GM12878 (cell line): ENCODE data around the gene MED13L. TPM values are rescaled to one million over a fixed set of nuclear protein-coding genes. Genes with fewer than 3 reads are reported as not detected.
A peak's percentile ranks its signal among the peaks of the same experiment; 100 is the strongest.

ENCODE experiments used
- CBFB ChIP-seq: IDR thresholded peaks from 2 replicates; pipeline ENCODE4 v1.6.1; 2016; ENCODE audit warnings: antibody characterized with exemption, low read depth
- CREM ChIP-seq: IDR thresholded peaks from 2 replicates; pipeline ENCODE4 v1.6.1; 2014; ENCODE audit warnings: antibody characterized with exemption, low read depth
- EZH2 ChIP-seq: IDR thresholded peaks from 2 replicates; pipeline ENCODE4 v1.6.1; 2012; ENCODE audit warnings: low read depth, mild to moderate bottlenecking, control low read depth, inconsistent platforms, low read length, borderline replicate concordance; ENCODE audit not compliant: control insufficient read depth
- HDAC6 ChIP-seq: fragments of 200-600 bp; sonication (generic); IDR thresholded peaks from one replicate; pipeline ENCODE4 v1.8.0; 2017; ENCODE audit warnings: antibody characterized with exemption; ENCODE audit not compliant: unreplicated experiment
- IKZF2 ChIP-seq, 2 experiments: fragments of 450-650 bp; IDR thresholded peaks; 2 replicates each; pipeline ENCODE4 v1.6.1; 2017; ENCODE audit warnings: mild to moderate bottlenecking in 2 of 2, moderate library complexity in 2 of 2
- IRF3 ChIP-seq: fragments of 450-650 bp; IDR thresholded peaks from 2 replicates; pipeline ENCODE4 v1.6.1; 2014; ENCODE audit warnings: mild to moderate bottlenecking
- KAT2A ChIP-seq: conservative IDR thresholded peaks from 2 replicates; pipeline ENCODE4 v1.6.1; 2011; ENCODE audit warnings: low read depth, low read length; ENCODE audit not compliant: control insufficient read depth
- MEF2A ChIP-seq: IDR thresholded peaks from 2 replicates; pipeline ENCODE4 v1.6.1; 2011; ENCODE audit warnings: low read depth, mild to moderate bottlenecking, low read length, moderate library complexity; ENCODE audit not compliant: insufficient read depth
- MEF2B ChIP-seq: fragments of 450-650 bp; IDR thresholded peaks from 2 replicates; pipeline ENCODE4 v1.6.1; 2018; ENCODE audit warnings: mild to moderate bottlenecking, moderate library complexity; ENCODE audit not compliant: partially characterized antibody, poor library complexity, severe bottlenecking
- NR2C1 ChIP-seq: fragments of 450-650 bp; IDR thresholded peaks from 2 replicates; pipeline ENCODE4 v1.6.1; 2017; ENCODE audit warnings: antibody characterized with exemption, mild to moderate bottlenecking, moderate library complexity
- NRF1 ChIP-seq: conservative IDR thresholded peaks from 2 replicates; pipeline ENCODE4 v1.6.1; 2011; ENCODE audit warnings: mild to moderate bottlenecking, low read depth, low read length, improper control_type of control experiment
- RBBP5 ChIP-seq: fragments of 200-600 bp; sonication (generic); conservative IDR thresholded peaks from 2 replicates; pipeline ENCODE4 v1.6.1; 2016
- RCOR1 ChIP-seq: conservative IDR thresholded peaks from 2 replicates; pipeline ENCODE4 v1.6.1; 2012; ENCODE audit warnings: low read depth, low read length, improper control_type of control experiment
- TARDBP ChIP-seq: IDR thresholded peaks from 2 replicates; pipeline ENCODE4 v1.6.1; 2016; ENCODE audit warnings: borderline replicate concordance
- ZBED1 ChIP-seq: IDR thresholded peaks from 2 replicates; pipeline ENCODE4 v1.6.1; 2016; ENCODE audit warnings: borderline replicate concordance
- ZNF217 ChIP-seq: fragments of 450-650 bp; IDR thresholded peaks from 2 replicates; pipeline ENCODE4 v1.6.1; 2017; ENCODE audit warnings: antibody characterized with exemption, mild to moderate bottlenecking
- ZNF687 ChIP-seq: fragments of 450-650 bp; IDR thresholded peaks from 2 replicates; pipeline ENCODE4 v1.6.1; 2017; ENCODE audit warnings: mild to moderate bottlenecking, moderate library complexity
- polyA plus RNA-seq, 11 experiments: library from polyadenylated mRNA; depleted of rRNA in 4 of 11; unstranded in 6 of 11; stranded (reverse) in 5 of 11; fragments of >200 nt; fragmentation: Nextera tagmentation in 4 of 11; fragmentation: Illumina TruSeq in 1 of 11; extraction: Ambion mirVana in 4 of 11; extraction: Trizol in 1 of 11; gene quantifications; 1 replicate in 1 of 11; 2 replicates in 10 of 11; pipeline versions ENCODE4 v1.2.1 to v1.2.3, GENCODE V29; 2011 to 2016; ENCODE audit warnings: inconsistent platforms in 2 of 11, missing spikeins in 2 of 11, low read depth in 1 of 11
- total RNA-seq, 4 experiments: library from RNA; depleted of rRNA in 3 of 4; stranded (reverse); fragments of >200 nt in 3 of 4; fragmentation: Illumina TruSeq in 1 of 4; extraction: Trizol in 1 of 4; gene quantifications; 2 replicates each; pipeline versions ENCODE4 v1.2.1 to v1.2.3, GENCODE V29; 2013 to 2021
- TF ChIP-seq, protein P1 (sequence below): fragments of 150-350 bp; IDR thresholded peaks from 2 replicates; pipeline ENCODE4 v1.6.1; 2016; ENCODE audit warnings: low read depth, low read length
- TF ChIP-seq, protein P2 (sequence below): fragments of 450-650 bp; IDR thresholded peaks from 2 replicates; pipeline ENCODE4 v1.6.1; 2016; ENCODE audit warnings: mild to moderate bottlenecking, moderate library complexity, borderline replicate concordance

The MED13L gene
- total and polyA plus RNA-seq, 10 of the 15 experiments (the other 5 are each of a cell fraction or from before 2014, with no cell fraction given) = 3.7 to 30.1 (median 9.1) TPM

- TF ChIP-seq, protein P1, sequence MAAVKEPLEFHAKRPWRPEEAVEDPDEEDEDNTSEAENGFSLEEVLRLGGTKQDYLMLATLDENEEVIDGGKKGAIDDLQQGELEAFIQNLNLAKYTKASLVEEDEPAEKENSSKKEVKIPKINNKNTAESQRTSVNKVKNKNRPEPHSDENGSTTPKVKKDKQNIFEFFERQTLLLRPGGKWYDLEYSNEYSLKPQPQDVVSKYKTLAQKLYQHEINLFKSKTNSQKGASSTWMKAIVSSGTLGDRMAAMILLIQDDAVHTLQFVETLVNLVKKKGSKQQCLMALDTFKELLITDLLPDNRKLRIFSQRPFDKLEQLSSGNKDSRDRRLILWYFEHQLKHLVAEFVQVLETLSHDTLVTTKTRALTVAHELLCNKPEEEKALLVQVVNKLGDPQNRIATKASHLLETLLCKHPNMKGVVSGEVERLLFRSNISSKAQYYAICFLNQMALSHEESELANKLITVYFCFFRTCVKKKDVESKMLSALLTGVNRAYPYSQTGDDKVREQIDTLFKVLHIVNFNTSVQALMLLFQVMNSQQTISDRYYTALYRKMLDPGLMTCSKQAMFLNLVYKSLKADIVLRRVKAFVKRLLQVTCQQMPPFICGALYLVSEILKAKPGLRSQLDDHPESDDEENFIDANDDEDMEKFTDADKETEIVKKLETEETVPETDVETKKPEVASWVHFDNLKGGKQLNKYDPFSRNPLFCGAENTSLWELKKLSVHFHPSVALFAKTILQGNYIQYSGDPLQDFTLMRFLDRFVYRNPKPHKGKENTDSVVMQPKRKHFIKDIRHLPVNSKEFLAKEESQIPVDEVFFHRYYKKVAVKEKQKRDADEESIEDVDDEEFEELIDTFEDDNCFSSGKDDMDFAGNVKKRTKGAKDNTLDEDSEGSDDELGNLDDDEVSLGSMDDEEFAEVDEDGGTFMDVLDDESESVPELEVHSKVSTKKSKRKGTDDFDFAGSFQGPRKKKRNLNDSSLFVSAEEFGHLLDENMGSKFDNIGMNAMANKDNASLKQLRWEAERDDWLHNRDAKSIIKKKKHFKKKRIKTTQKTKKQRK = no peak
- peak; percentile 71 for TF ChIP-seq MEF2A
- no peak for TF ChIP-seq ZNF687
- TF ChIP-seq RCOR1 = no peak
- TF ChIP-seq IKZF2 (IDR thresholded peaks at IDR 0.05) = peak; percentile 92 to 94
- peak; percentile 82 for TF ChIP-seq ZBED1
- TF ChIP-seq RBBP5 = no peak
- TF ChIP-seq TARDBP = no peak
- TF ChIP-seq EZH2 = no peak
- TF ChIP-seq MEF2B = peak; percentile 52
- TF ChIP-seq HDAC6 = no peak
- no peak for TF ChIP-seq NR2C1
- no peak for TF ChIP-seq KAT2A
- TF ChIP-seq ZNF217 = no peak
- no peak for TF ChIP-seq NRF1
- peak; percentile 86 for TF ChIP-seq CBFB
- no peak for TF ChIP-seq IRF3
- TF ChIP-seq CREM = peak; percentile 70
- TF ChIP-seq, protein P2, sequence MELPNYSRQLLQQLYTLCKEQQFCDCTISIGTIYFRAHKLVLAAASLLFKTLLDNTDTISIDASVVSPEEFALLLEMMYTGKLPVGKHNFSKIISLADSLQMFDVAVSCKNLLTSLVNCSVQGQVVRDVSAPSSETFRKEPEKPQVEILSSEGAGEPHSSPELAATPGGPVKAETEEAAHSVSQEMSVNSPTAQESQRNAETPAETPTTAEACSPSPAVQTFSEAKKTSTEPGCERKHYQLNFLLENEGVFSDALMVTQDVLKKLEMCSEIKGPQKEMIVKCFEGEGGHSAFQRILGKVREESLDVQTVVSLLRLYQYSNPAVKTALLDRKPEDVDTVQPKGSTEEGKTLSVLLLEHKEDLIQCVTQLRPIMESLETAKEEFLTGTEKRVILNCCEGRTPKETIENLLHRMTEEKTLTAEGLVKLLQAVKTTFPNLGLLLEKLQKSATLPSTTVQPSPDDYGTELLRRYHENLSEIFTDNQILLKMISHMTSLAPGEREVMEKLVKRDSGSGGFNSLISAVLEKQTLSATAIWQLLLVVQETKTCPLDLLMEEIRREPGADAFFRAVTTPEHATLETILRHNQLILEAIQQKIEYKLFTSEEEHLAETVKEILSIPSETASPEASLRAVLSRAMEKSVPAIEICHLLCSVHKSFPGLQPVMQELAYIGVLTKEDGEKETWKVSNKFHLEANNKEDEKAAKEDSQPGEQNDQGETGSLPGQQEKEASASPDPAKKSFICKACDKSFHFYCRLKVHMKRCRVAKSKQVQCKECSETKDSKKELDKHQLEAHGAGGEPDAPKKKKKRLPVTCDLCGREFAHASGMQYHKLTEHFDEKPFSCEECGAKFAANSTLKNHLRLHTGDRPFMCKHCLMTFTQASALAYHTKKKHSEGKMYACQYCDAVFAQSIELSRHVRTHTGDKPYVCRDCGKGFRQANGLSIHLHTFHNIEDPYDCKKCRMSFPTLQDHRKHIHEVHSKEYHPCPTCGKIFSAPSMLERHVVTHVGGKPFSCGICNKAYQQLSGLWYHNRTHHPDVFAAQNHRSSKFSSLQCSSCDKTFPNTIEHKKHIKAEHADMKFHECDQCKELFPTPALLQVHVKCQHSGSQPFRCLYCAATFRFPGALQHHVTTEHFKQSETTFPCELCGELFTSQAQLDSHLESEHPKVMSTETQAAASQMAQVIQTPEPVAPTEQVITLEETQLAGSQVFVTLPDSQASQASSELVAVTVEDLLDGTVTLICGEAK = no peak
These were observed 82.5 kb downstream of the MED13L start (continued) for GRCh38 chr12:116194935-116195431.
